Anterior cingulate cortex (tissue), 58 donors: Measurements from ENCODE around the gene OR11G2.
"Not testable (repeated sequence)": the region's sequence is repeated elsewhere in the genome, so short reads cannot be mapped to it uniquely, and the experiment has no call there.

ENCODE experiments used
- DNase-seq, 58 donors: peaks; one replicate each; lab custom pipeline; 2025; lab: John Stamatoyannopoulos, UW

Gene OR11G2

GRCh38 chr14:20219033-20219432 is 28.3 kb downstream of the OR11G2 start:
- DNase-seq = no peak

- no peak for DNase-seq
Observed at GRCh38 chr14:20223410-20223809, 32.7 kb downstream of the OR11G2 start, which contains the start of gene OR11H6. TSS of gene OR11H6 (plus strand) at chr14:20223710. CDS start at chr14:20223710, 0 bp downstream.

- no peak for DNase-seq
Observed at GRCh38 chr14:20228681-20229080, 38.0 kb downstream of the OR11G2 start, which contains the start of gene OR11H7. TSS of gene OR11H7 (plus strand) at chr14:20228981.

GRCh38 chr14:20235415-20235814 is 44.7 kb downstream of the OR11G2 start:
- not testable (repeated sequence) for DNase-seq

- DNase-seq = no peak
Observed at GRCh38 chr14:20247646-20248246, 57.0 kb downstream of the OR11G2 start.
